LNCaP clone FGC (cell line): ENCODE data around the gene CTRB2.

ENCODE experiments used
- DNase-seq: peaks from one replicate; pipeline ENCODE4 v3.0.0-alpha.2; 2011; ENCODE audit warnings: low read depth
- H3K4me3 ChIP-seq: 2 replicates; pipeline ENCODE4 v1.5.1; 2011; ENCODE audit warnings: mild to moderate bottlenecking, low read depth, low read length, control low read depth
- CTCF ChIP-seq: IDR thresholded peaks from 2 replicates; pipeline ENCODE4 v1.5.1; 2012; ENCODE audit warnings: mild to moderate bottlenecking; ENCODE audit not compliant: control insufficient read depth, insufficient read depth; ENCODE audit errors: extremely low read depth

Gene CTRB2

DNA sequence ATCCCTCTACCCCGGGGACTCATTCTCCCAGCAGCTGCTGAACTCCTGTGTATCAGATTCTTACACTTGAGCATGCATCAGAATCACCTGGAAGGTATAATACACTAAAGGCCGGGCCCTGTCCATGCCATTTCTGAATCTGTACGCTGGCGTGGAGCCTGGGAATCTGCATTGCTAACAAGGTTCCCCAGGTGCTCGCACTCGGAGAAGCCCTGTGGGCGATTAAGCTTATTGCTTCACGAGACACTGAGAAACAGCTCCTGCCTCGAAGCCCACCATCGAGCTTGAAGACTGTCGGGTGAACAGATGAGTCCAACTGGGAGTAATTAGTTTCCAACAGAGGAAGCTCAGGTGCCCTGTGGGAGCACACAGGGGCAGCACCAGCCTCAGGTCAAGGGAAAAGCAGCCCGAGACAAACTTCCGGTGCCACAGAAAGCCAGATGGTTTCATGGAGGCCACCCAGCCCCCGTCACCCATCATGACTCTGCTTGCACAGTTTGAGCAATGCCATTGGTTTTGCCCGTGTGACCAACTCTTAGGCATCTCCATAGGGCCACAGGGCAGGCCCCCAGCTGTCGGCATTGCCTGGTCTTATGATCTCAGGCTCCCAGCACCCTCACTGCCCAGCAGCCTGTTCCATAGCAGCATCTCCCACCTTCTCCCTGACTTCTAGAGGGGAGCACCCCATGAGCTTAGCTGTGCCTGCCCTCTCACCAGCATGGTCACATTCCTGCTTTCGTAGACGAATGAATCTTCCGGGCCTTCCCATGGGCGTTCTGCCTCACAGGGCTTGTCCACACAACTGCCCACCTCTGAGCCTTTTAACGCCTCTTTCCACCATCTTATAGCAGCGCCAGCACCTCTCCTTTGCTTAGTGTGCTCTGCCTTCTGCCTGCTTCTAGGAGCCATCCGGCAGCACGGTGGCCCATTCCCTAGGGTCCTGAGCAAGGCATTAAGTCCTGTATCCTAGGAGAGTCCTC lies 10.9 kb downstream of the CTRB2 start:
- H3K4me3 ChIP-seq: no peak overlapping the region
- TF ChIP-seq CTCF: no peak
- no peak for DNase-seq

GRCh38 chr16:75193730-75194444 lies 13.1 kb downstream of the CTRB2 start:
- no peak for DNase-seq
- no peak overlapping the region for H3K4me3 ChIP-seq
- TF ChIP-seq CTCF: no peak

- no peak for TF ChIP-seq CTCF
- no peak overlapping the region for H3K4me3 ChIP-seq
- no peak for DNase-seq
These were observed 13.7 kb downstream of the CTRB2 start for GRCh38 chr16:75193265-75193650.

DNA sequence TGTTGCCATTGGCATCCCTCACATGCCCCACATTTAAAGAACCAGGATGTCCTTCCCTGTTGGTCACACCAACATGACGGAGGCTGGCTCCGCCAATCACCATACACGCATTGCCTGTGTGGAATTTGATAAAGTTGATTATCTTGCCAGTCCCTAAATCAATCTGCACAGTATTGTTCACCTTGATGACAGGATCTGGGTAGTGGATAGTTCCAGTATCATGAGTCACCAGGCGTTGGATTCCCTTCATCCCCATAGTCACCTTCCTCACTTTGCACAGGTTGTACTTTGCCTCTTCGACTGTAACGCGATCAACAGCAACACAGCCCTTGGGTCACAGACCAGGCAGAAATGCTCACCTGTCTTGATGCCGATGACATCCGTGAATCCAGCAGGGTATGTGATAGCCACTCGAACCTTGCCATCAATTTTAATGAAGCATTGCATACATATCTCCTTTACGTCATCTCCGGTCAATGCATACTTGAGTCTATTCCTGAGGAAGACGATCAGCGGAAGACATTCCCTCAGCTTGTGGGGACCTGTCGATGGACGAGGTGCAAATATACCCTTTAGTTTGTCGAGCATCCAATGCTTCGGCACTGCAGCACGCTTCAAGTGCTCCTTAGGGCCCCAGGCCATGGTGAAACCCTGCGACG lies 14.2 kb downstream of the CTRB2 start:
- H3K4me3 ChIP-seq: no peak overlapping the region
- no peak for DNase-seq
- no peak for TF ChIP-seq CTCF

- H3K4me3 ChIP-seq: no peak overlapping the region
- DNase-seq: no peak
- TF ChIP-seq CTCF: no peak
These were observed 17.2 kb downstream of the CTRB2 start for GRCh38 chr16:75189638-75190245.

DNA sequence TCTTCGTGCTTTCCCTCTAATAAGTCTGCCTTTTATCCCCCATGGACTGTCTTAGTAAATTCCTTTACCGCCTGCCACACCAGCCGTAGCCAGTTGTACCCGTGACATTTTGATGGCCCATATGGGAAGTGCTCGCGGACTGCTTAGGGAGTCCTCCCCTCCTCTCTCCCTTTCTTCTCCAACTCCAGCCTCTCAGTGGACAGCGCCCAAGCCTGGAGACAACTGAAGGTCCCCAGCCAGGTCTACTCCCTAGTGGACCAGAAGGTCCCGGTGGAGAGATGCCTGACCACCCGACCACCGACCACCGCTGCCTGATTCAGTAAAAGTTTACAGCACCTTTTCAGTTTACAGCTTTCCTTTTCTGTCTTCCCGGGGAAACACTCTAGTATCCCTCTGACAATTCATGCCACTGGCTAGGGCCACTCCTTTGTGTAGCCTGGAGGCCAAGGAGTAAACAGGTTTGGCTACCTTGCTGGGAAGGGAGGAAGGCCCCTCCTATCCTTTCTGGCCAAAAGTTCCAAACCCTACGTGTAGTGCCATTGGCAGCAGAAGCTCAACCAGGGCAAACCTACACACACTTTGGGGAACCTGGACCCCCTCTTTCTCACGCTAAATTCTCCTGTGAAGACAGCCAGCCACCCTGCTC lies 18.0 kb downstream of the CTRB2 start:
- no peak overlapping the region for H3K4me3 ChIP-seq
- TF ChIP-seq CTCF: no peak
- no peak for DNase-seq
